Astrocyte of the hippocampus (primary cell): Measurements from ENCODE around the gene PEAK3.

ENCODE experiments used
- DNase-seq: peaks from one replicate; pipeline ENCODE4 v3.0.0; 2011; ENCODE audit warnings: low read depth, low spot score

PEAK3 gene

GRCh38 chr19:2271234-2272103, 10.5 kb downstream of the PEAK3 start:
- DNase-seq, result peak; percentile 68

GRCh38 chr19:2270423-2271233, 11.3 kb downstream of the PEAK3 start:
- peak; percentile 92 for DNase-seq

GRCh38 chr19:2270157-2270422, 11.9 kb downstream of the PEAK3 start:
- DNase-seq, result peak; percentile 43

GRCh38 chr19:2269244-2270156, 12.5 kb downstream of the PEAK3 start:
- DNase-seq, result peak; percentile 99

GRCh38 chr19:2268861-2269243, 13.1 kb downstream of the PEAK3 start:
- DNase-seq, result no peak

- DNase-seq, result no peak
Measured at GRCh38 chr19:2268480-2268830, 13.5 kb downstream of the PEAK3 start.

- peak; percentile 75 for DNase-seq
Measured at GRCh38 chr19:2266183-2266993, 15.6 kb downstream of the PEAK3 start.

- DNase-seq, result peak; percentile 39
Measured at GRCh38 chr19:2261438-2262172, 20.4 kb downstream of the PEAK3 start.

GRCh38 chr19:2260341-2260805, 21.6 kb downstream of the PEAK3 start:
- DNase-seq, result peak; percentile 80

GRCh38 chr19:2259336-2259735, 22.6 kb downstream of the PEAK3 start:
- no peak for DNase-seq

GRCh38 chr19:2255982-2256685, 25.8 kb downstream of the PEAK3 start, which contains the start of gene JSRP1:
TSS of gene JSRP1 (minus strand) at chr19:2256417. CDS start at chr19:2255314, 1,103 bp downstream.
- DNase-seq, result no peak

- no peak for DNase-seq
Measured at GRCh38 chr19:2255112-2255845, 26.7 kb downstream of the PEAK3 start.

- DNase-seq, result peak; percentile 78
Measured at GRCh38 chr19:2254064-2254872, 27.7 kb downstream of the PEAK3 start.

- DNase-seq, result peak; percentile 32
Measured at GRCh38 chr19:2253106-2254063, 28.6 kb downstream of the PEAK3 start.

GRCh38 chr19:2252797-2253105, 29.2 kb downstream of the PEAK3 start:
- DNase-seq, result no peak

GRCh38 chr19:2252055-2252796, 29.7 kb downstream of the PEAK3 start:
- no peak for DNase-seq
